ENCODE measurements around the gene HNRNPF. TPM values are rescaled to one million over a fixed set of nuclear protein-coding genes. Genes with fewer than 3 reads are reported as not detected.
"Not testable (repeated sequence)": the region's sequence is repeated elsewhere in the genome, so short reads cannot be mapped to it uniquely, and the experiment has no call there.

The HNRNPF gene
- 100 to 1,000 TPM; 464 to 481 TPM for total RNA-seq

DNA sequence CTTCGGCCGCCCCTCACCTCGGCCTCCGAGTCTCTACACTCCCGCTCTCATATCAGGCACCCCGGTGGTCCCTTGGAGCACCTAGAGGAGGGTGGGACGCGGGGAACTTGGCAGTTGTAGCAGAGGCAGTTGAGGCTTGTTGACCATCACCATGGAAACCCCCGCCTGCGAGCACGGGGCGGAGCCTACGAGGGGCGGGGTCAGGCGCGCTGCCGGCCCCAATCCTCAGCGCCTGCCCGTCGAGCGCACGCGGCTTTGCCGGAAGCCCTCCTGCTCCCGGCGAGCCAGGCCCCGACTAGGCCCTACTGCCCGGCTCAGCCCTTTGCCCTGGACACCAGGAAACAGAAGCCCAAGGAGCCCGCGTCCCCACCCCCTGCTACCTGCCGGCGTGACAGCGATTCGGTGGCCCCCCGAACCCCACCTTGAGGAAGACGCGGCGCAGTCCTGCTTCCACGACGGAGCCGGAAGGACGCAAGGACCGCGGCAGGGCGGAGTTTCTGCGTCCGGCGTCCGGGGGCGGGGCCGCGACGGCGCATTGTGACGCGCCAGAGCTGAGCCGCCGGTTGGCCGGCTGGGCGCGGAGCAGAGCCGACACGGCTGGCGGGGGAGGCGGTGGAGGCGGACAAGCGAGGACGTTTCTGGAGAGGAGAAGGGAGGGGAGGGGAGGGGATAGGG lies at the start of gene HNRNPF:
Gene HNRNPF, minus strand, starts transcription at position 477 of the 675 bp plus-strand sequence. CDS start 21,302 bp downstream, outside the sequence.
- peak; percentile 95 for DNase-seq
- ChIA-PET CTCF (interaction anchor here (0.6 to 1.7 kb wide), 6 partner anchors 10 to 330 kb away, joined by 3 to 7 read pairs (median 4); no protein-coding TSS in a partner anchor), POLR2A (interaction anchor here (1.6 kb wide), 1 partner anchor 11 kb away, joined by 4 read pairs; no protein-coding TSS in a partner anchor)
- peak within 1 kb of the TSS; percentile 100 for H3K27ac Mint-ChIP-seq
- H3K9me3 Mint-ChIP-seq = no peaks in the 10 kb centered on the region
- no peaks in the 10 kb centered on the region for H3K27me3 Mint-ChIP-seq
- peaks cover 36% of the 10 kb centered on the region for H3K36me3 Mint-ChIP-seq (ENCODE audit: low read depth)
- H3K4me1 Mint-ChIP-seq = peaks cover 26% of the 10 kb centered on the region
- H3K4me3 Mint-ChIP-seq = peak within 1 kb of the TSS; percentile 96

- Mint-ChIP-seq H3K4me3 (no peak overlapping the region), H3K4me1 (peaks cover 48% of the 10 kb centered on the region), H3K36me3 (ENCODE audit: low read depth) (peaks cover 14% of the 10 kb centered on the region), H3K27ac (no peak overlapping the region), H3K9me3 (no peaks in the 10 kb centered on the region), H3K27me3 (no peaks in the 10 kb centered on the region)
- ChIA-PET POLR2A (no interaction called here), CTCF (interaction anchor here (0.8 to 2.0 kb wide), 3 partner anchors 22 to 254 kb away, joined by 3 to 9 read pairs (median 4); partner anchors contain the start of gene ZNF487)
- no peak for DNase-seq
Observed at GRCh38 chr10:43458227-43458626, 49.2 kb upstream of the HNRNPF start.

DNA sequence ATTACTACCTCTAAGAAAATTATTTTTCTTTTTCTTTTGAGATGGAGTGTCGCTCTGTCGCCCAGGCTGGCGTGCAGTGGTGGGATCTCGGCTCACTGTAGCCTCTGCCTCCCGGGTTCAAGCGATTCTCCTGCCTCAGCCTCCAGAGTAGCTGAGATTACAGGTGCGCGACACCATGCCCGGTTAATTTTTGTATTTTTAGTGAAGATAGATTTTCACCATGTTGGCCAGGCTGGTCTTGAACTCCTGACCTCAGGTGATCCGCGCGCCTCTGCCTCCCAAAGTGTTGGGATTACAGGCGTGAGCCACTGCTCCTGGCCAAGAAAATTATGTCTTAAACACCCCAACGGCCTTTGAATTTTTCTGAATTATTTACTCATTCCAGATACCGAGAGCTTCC lies 47.6 kb upstream of the HNRNPF start:
- H3K4me1 Mint-ChIP-seq = peaks cover 59% of the 10 kb centered on the region
- POLR2A ChIA-PET, DNase-seq, H3K27me3 Mint-ChIP-seq, H3K9me3 Mint-ChIP-seq: not testable (repeated sequence)
- CTCF ChIA-PET = interaction anchor here (1.3 kb wide), 1 partner anchor 156 kb away, joined by 3 read pairs; no protein-coding TSS in a partner anchor
- H3K36me3 Mint-ChIP-seq (ENCODE audit: low read depth) = peaks cover 17% of the 10 kb centered on the region
- H3K4me3 Mint-ChIP-seq = peak overlapping the region; percentile 13
- peak overlapping the region; percentile 99 for H3K27ac Mint-ChIP-seq

- DNase-seq, POLR2A ChIA-PET, H3K27me3 Mint-ChIP-seq, H3K9me3 Mint-ChIP-seq: not testable (repeated sequence)
- H3K4me1 Mint-ChIP-seq = peaks cover 60% of the 10 kb centered on the region
- H3K36me3 Mint-ChIP-seq (ENCODE audit: low read depth) = peaks cover 17% of the 10 kb centered on the region
- CTCF ChIA-PET = interaction anchor here (0.7 to 1.0 kb wide), 2 partner anchors 14 to 88 kb away, joined by 3 read pairs; no protein-coding TSS in a partner anchor
- H3K27ac Mint-ChIP-seq = peak overlapping the region; percentile 99
- H3K4me3 Mint-ChIP-seq = peak overlapping the region; percentile 86
Observed at GRCh38 chr10:43454025-43454424, 45.0 kb upstream of the HNRNPF start.

DNA sequence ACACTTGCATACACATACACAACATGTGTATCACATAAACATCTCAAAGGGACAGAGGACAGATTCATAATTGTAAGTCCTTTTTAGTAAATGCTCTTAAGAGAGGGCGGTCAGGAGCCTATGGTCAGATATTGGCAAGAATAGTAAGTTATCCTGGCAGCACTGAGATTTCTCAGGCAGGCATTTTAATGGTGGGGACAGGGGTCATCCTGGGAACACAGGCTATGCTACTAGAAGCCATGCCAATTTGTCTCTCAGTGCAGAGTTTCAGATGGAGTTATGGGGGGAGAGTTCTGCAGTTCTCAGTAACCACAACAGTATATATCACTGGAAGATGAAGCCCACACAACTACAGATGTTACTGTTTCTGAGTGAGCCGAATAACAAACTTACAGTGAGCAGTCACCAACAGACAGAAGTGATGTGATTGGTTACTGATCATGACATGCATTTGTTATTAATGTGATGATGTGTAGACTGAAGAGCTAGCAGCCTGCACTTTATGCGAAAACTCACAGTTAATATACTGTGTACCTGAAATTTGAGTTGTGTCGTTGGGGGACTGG lies 44.4 kb upstream of the HNRNPF start:
- ChIA-PET CTCF (no interaction called here), POLR2A (no interaction called here)
- Mint-ChIP-seq H3K36me3 (ENCODE audit: low read depth) (peaks cover 17% of the 10 kb centered on the region), H3K4me3 (peak overlapping the region; percentile 35), H3K9me3 (no peaks in the 10 kb centered on the region), H3K27ac (peak overlapping the region; percentile 97), H3K27me3 (no peaks in the 10 kb centered on the region), H3K4me1 (peaks cover 54% of the 10 kb centered on the region)
- DNase-seq = no peak

GRCh38 chr10:43452356-43452914 lies 43.4 kb upstream of the HNRNPF start:
- no peak for DNase-seq
- POLR2A ChIA-PET = interaction anchor here (0.6 kb wide), 2 partner anchors 13 to 24 kb away, joined by 3 read pairs; no protein-coding TSS in a partner anchor
- Mint-ChIP-seq H3K27me3 (no peaks in the 10 kb centered on the region), H3K27ac (peak overlapping the region; percentile 97), H3K4me1 (peaks cover 51% of the 10 kb centered on the region), H3K9me3 (peaks cover 4% of the 10 kb centered on the region), H3K36me3 (ENCODE audit: low read depth) (peaks cover 20% of the 10 kb centered on the region), H3K4me3 (peak overlapping the region; percentile 35)
- CTCF ChIA-PET = interaction anchor here (0.7 kb wide), 1 partner anchor 197 kb away, joined by 3 read pairs; no protein-coding TSS in a partner anchor

GRCh38 chr10:43448742-43449141 lies 39.8 kb upstream of the HNRNPF start:
- Mint-ChIP-seq H3K4me3 (no peak overlapping the region), H3K27me3 (no peaks in the 10 kb centered on the region), H3K36me3 (ENCODE audit: low read depth) (peaks cover 34% of the 10 kb centered on the region), H3K27ac (no peak overlapping the region), H3K9me3 (peaks cover 8% of the 10 kb centered on the region), H3K4me1 (peaks cover 43% of the 10 kb centered on the region)
- DNase-seq = no peak
- ChIA-PET POLR2A (no interaction called here), CTCF (interaction anchor here (0.6 to 1.5 kb wide), 6 partner anchors 11 to 301 kb away, joined by 3 to 8 read pairs (median 4); partner anchors contain the start of gene ZNF487)

DNA sequence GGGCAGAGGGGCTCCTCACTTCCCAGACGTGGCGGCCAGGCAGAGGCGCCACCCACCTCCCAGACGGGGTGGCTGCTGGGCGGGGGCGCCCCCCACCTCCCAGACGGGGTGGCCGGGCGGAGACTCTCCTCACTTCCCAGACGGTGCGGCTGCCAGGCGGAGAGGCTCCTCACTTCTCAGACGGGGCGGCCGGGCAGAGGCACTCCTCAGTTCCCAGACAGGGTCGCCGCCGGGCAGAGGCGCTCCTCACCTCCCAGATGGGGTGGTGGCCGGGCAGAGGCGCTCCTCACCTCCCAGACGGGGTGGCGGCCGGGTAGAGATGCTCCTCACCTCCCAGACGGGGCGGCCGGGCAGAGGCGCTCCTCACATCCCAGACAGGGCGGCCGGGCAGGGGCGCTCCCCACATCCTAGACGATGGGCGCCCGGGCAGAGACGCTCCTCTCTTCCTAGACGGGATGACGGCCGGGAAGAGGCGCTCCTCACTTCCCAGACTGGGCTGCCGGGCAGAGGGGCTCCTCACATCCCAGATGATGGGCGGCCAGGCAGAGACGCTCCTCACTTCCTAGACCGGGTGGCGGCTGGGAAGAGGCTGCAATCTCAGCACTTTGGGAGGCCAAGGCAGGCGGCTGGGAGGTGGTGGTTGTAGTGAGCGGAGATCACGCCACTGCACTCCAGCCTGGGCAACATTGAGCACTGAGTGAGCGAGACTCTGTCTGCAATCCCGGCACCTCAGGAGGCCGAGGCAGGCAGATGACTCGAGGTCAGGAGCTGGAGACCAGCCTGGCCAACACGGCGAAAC lies 37.4 kb upstream of the HNRNPF start:
- H3K9me3 Mint-ChIP-seq, POLR2A ChIA-PET, H3K27ac Mint-ChIP-seq, H3K27me3 Mint-ChIP-seq, DNase-seq, H3K4me3 Mint-ChIP-seq: not testable (repeated sequence)
- Mint-ChIP-seq H3K36me3 (ENCODE audit: low read depth) (peaks cover 30% of the 10 kb centered on the region), H3K4me1 (peaks cover 21% of the 10 kb centered on the region)
- CTCF ChIA-PET = interaction anchor here (1.8 kb wide), 1 partner anchor 14 kb away, joined by 4 read pairs; no protein-coding TSS in a partner anchor

GRCh38 chr10:43444897-43445466 lies 36.0 kb upstream of the HNRNPF start:
- Mint-ChIP-seq H3K4me3 (no peak overlapping the region), H3K27me3 (no peaks in the 10 kb centered on the region), H3K9me3 (peaks cover 8% of the 10 kb centered on the region), H3K4me1 (peaks cover 23% of the 10 kb centered on the region), H3K36me3 (ENCODE audit: low read depth) (peaks cover 33% of the 10 kb centered on the region), H3K27ac (peak overlapping the region; percentile 75)
- no peak for DNase-seq
- POLR2A ChIA-PET = interaction anchor here (0.6 kb wide), 1 partner anchor 19 kb away, joined by 10 read pairs; no protein-coding TSS in a partner anchor
- CTCF ChIA-PET = interaction anchor here (0.7 kb wide), 2 partner anchors 13 to 84 kb away, joined by 3 read pairs; no protein-coding TSS in a partner anchor

DNA sequence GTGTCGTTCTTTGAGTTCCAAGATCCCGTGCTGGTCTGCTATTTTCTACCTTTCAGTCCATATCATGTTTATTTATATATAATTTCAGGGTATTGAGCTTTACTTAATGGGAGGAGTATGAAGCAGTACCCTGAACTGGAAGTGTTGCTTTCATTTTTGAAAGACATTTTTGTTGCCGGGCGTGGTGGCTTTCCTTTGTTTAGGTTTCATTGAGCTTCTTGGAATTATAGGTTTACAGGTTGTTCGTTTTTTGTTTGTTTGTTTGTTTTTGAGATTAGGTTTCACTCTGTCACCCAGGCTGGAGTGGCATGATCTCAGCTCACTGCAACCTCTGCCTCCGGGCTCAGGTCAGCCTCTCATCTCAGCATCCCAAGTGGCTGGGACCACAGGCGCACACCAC lies 35.3 kb upstream of the HNRNPF start:
- Mint-ChIP-seq H3K4me1 (peaks cover 26% of the 10 kb centered on the region), H3K9me3 (peaks cover 8% of the 10 kb centered on the region), H3K4me3 (no peak overlapping the region), H3K36me3 (ENCODE audit: low read depth) (peaks cover 33% of the 10 kb centered on the region), H3K27ac (peak overlapping the region; percentile 75), H3K27me3 (no peaks in the 10 kb centered on the region)
- CTCF ChIA-PET = interaction anchor here (0.7 kb wide), 2 partner anchors 13 to 84 kb away, joined by 3 read pairs; no protein-coding TSS in a partner anchor
- POLR2A ChIA-PET = interaction anchor here (0.6 kb wide), 1 partner anchor 18 kb away, joined by 10 read pairs; no protein-coding TSS in a partner anchor
- no peak for DNase-seq

GRCh38 chr10:43440463-43441134 lies 31.6 kb upstream of the HNRNPF start:
- Mint-ChIP-seq H3K9me3 (peaks cover 3% of the 10 kb centered on the region), H3K36me3 (ENCODE audit: low read depth) (peaks cover 24% of the 10 kb centered on the region), H3K4me1 (peaks cover 37% of the 10 kb centered on the region), H3K4me3 (no peak overlapping the region), H3K27ac (no peak overlapping the region), H3K27me3 (no peaks in the 10 kb centered on the region)
- no peak for DNase-seq
- POLR2A ChIA-PET = no interaction called here
- CTCF ChIA-PET = interaction anchor here (0.6 to 1.2 kb wide), 5 partner anchors 14 to 373 kb away, joined by 3 read pairs; no protein-coding TSS in a partner anchor

All from activated CD4-positive, alpha-beta T cell treated with anti-CD3 and anti-CD28 coated beads, Interleukin-2, amount 10 ng/mL, durations not matched to agents 7 days and 5 days (primary cell).